GM18858 (cell line): Measurements from ENCODE around the gene NASP.

Experiments
- ATAC-seq: cut with Tn5 transposase; IDR thresholded peaks from one replicate; pipeline ENCODE4 v1.9.1; 2021; ENCODE audit not compliant: unreplicated experiment

NASP gene

GRCh38 chr1:45583666-45584350 is at the start of gene NASP:
NASP (plus strand) TSS chr1:45584041; CDS start chr1:45584147, 106 bp downstream.
- ATAC-seq, result peak; percentile 17

- no peak for ATAC-seq
These were observed 47.7 kb upstream of the NASP start for GRCh38 chr1:45535988-45536766.

GRCh38 chr1:45536886-45537285 is 47.0 kb upstream of the NASP start:
- no peak for ATAC-seq

- ATAC-seq, result no peak
These were observed 42.6 kb upstream of the NASP start for GRCh38 chr1:45541193-45541592.

GRCh38 chr1:45542591-45542990 is 41.2 kb upstream of the NASP start:
- ATAC-seq, result no peak

- ATAC-seq, result no peak
These were observed 40.0 kb upstream of the NASP start for GRCh38 chr1:45543581-45544417.

GRCh38 chr1:45544530-45544929 is 39.3 kb upstream of the NASP start:
- ATAC-seq, result no peak

- peak; percentile 33 for ATAC-seq
These were observed 38.8 kb upstream of the NASP start for GRCh38 chr1:45545019-45545493.

GRCh38 chr1:45545553-45546310 is 38.1 kb upstream of the NASP start:
- no peak for ATAC-seq

- ATAC-seq, result peak; percentile 80
These were observed 33.2 kb upstream of the NASP start, which contains the start of gene AKR1A1 for GRCh38 chr1:45550401-45551351. AKR1A1 (plus strand) TSS chr1:45550826; CDS start chr1:45561795, 10,969 bp downstream.

- ATAC-seq, result no peak
These were observed 32.2 kb upstream of the NASP start for GRCh38 chr1:45551684-45552083.

GRCh38 chr1:45552331-45552730 is 31.5 kb upstream of the NASP start:
- ATAC-seq, result no peak

GRCh38 chr1:45554198-45554597 is 29.6 kb upstream of the NASP start:
- no peak for ATAC-seq

GRCh38 chr1:45557422-45557944 is 26.4 kb upstream of the NASP start:
- no peak for ATAC-seq

- ATAC-seq, result no peak
These were observed 20.0 kb upstream of the NASP start for GRCh38 chr1:45563843-45564242.

GRCh38 chr1:45566722-45567121 is 17.1 kb upstream of the NASP start:
- no peak for ATAC-seq

GRCh38 chr1:45567911-45568310 is 15.9 kb upstream of the NASP start:
- ATAC-seq, result no peak

- ATAC-seq, result no peak
These were observed 15.4 kb upstream of the NASP start for GRCh38 chr1:45568421-45568820.

- ATAC-seq, result no peak
These were observed 14.3 kb upstream of the NASP start for GRCh38 chr1:45569571-45569961.
